ENCODE measurements around the gene RABEP1. TPM values are rescaled to one million over a fixed set of nuclear protein-coding genes. Genes with fewer than 3 reads are reported as not detected.

The RABEP1 gene
- total and polyA plus RNA-seq, 2 experiments from 2014 or later, result 37.0 to 88.1 TPM

GRCh38 chr17:5257124-5257523 lies 25.0 kb upstream of the RABEP1 start (continued):
- TF ChIP-seq REST (IDR thresholded peaks at IDR 0.05; ENCODE audit: unreplicated experiment), result no peak
- no peak for TF ChIP-seq CREB1 (CRISPR knock-in tag; IDR thresholded peaks at IDR 0.05; ENCODE audit: low read depth)
- no peak for TF ChIP-seq ETS1 (IDR thresholded peaks at IDR 0.05)
- no peak for TF ChIP-seq POLR2AphosphoS5 (IDR thresholded peaks at IDR 0.05; ENCODE audit: low read depth)
- TF ChIP-seq CTCF (conservative IDR thresholded peaks at IDR 0.05; ENCODE audit: low read depth in 2 of 2), result no peak
- TF ChIP-seq ZNF114 (CRISPR knock-in tag; IDR thresholded peaks at IDR 0.05), result no peak

GRCh38 chr17:5260542-5260941 lies 21.5 kb upstream of the RABEP1 start:
- H2AFZ ChIP-seq, result no peak overlapping the region
- H3K36me3 Mint-ChIP-seq (ENCODE audit: low read depth), result no peaks in the 10 kb centered on the region
- no peaks in the 10 kb centered on the region for H3K79me2 ChIP-seq (replicated peaks; ENCODE audit: insufficient read depth)
- peaks cover 3% of the 10 kb centered on the region for H3K27me3 Mint-ChIP-seq (ENCODE audit: insufficient read depth, low read depth, poor library complexity)
- no peak overlapping the region for H3K4me3 ChIP-seq
- H4K20me1 ChIP-seq (replicated peaks; ENCODE audit: insufficient read depth), result no peaks in the 10 kb centered on the region
- H3K9me3 Mint-ChIP-seq, result no peaks in the 10 kb centered on the region
- DNase-seq (ENCODE audit: low spot score) (no peak), ATAC-seq (no peak)
- no peak overlapping the region for H3K27ac ChIP-seq (ENCODE audit: low read depth)
- TF ChIP-seq STAT1 (IDR thresholded peaks at IDR 0.05; ENCODE audit: unreplicated experiment), result no peak
- no peak for TF ChIP-seq POLR2AphosphoS5 (IDR thresholded peaks at IDR 0.05; ENCODE audit: low read depth)
- TF ChIP-seq CREB1 (CRISPR knock-in tag; IDR thresholded peaks at IDR 0.05; ENCODE audit: low read depth), result no peak
- no peak for TF ChIP-seq EZH2phosphoT487 (IDR thresholded peaks at IDR 0.05; ENCODE audit: unreplicated experiment)
- no peak for TF ChIP-seq ETS1 (IDR thresholded peaks at IDR 0.05)
- TF ChIP-seq REST (IDR thresholded peaks at IDR 0.05; ENCODE audit: unreplicated experiment), result no peak
- no peak for TF ChIP-seq NANOG (IDR thresholded peaks at IDR 0.05; ENCODE audit: borderline replicate concordance)
- no peak for TF ChIP-seq ZNF114 (CRISPR knock-in tag; IDR thresholded peaks at IDR 0.05)
- TF ChIP-seq EZH2 (IDR thresholded peaks at IDR 0.05; ENCODE audit: low read depth, unreplicated experiment), result no peak
- TF ChIP-seq JUNB (IDR thresholded peaks at IDR 0.05; ENCODE audit: unreplicated experiment), result no peak
- TF ChIP-seq CTCF (conservative IDR thresholded peaks at IDR 0.05; ENCODE audit: low read depth in 2 of 2), result no peak
- no peaks in the 10 kb centered on the region for H3K27me3 ChIP-seq (ENCODE audit: insufficient read depth)
- no peaks in the 10 kb centered on the region for H3F3A ChIP-seq (replicated peaks; ENCODE audit: low read depth)
- H3K4me1 ChIP-seq (ENCODE audit: insufficient read depth), result no peaks in the 10 kb centered on the region
- H3K4me2 ChIP-seq, result no peak overlapping the region
- no peak overlapping the region for H3K4me3 Mint-ChIP-seq
- H3K27ac Mint-ChIP-seq, result no peak overlapping the region
- H3K4me1 Mint-ChIP-seq, result no peaks in the 10 kb centered on the region
- H3K36me3 ChIP-seq (ENCODE audit: insufficient read depth), result no peaks in the 10 kb centered on the region
- no peaks in the 10 kb centered on the region for H3K9me2 ChIP-seq (ENCODE audit: insufficient read depth)

All from GM23338 (cell line).